Smooth muscle cell (in vitro differentiated cells): Measurements from ENCODE around the gene MRAS. TPM values are rescaled to one million over a fixed set of nuclear protein-coding genes. Genes with fewer than 3 reads are reported as not detected.
"Not testable (repeated sequence)": the region's sequence is repeated elsewhere in the genome, so short reads cannot be mapped to it uniquely, and the experiment has no call there.

Source experiments
- DNase-seq: peaks from one replicate; lab custom pipeline; 2025; ENCODE audit not compliant: unreplicated experiment; lab: John Stamatoyannopoulos, UW
- H2AFZ ChIP-seq: fragments of 200-600 bp; sonication (generic); 2 replicates; pipeline ENCODE4 v1.6.0; 2016; ENCODE audit warnings: antibody characterized with exemption, low read depth, mild to moderate bottlenecking
- H3F3A ChIP-seq: fragments of 200-600 bp; sonication (generic); 2 replicates; pipeline ENCODE4 v1.6.0; 2017; ENCODE audit warnings: antibody characterized with exemption, low read depth
- H3K27ac ChIP-seq: fragments of 200-600 bp; sonication (generic); 2 replicates; pipeline ENCODE4 v1.5.1; 2016; ENCODE audit warnings: low read depth, mild to moderate bottlenecking
- H3K27me3 ChIP-seq: fragments of 200-600 bp; sonication (generic); 2 replicates; pipeline ENCODE4 v1.6.1; 2016; ENCODE audit warnings: low read depth, mild to moderate bottlenecking
- H3K36me3 ChIP-seq: fragments of 200-600 bp; sonication (generic); 2 replicates; pipeline ENCODE4 v1.5.1; 2016; ENCODE audit warnings: low read depth
- H3K4me1 ChIP-seq: fragments of 200-600 bp; sonication (generic); 2 replicates; pipeline ENCODE4 v1.5.1; 2016; ENCODE audit warnings: low read depth
- H3K4me2 ChIP-seq: fragments of 200-600 bp; sonication (generic); 2 replicates; pipeline ENCODE4 v1.6.0; 2016; ENCODE audit warnings: mild to moderate bottlenecking
- H3K4me3 ChIP-seq: fragments of 200-600 bp; sonication (generic); 2 replicates; pipeline ENCODE4 v1.5.1; 2016; ENCODE audit warnings: mild to moderate bottlenecking
- H3K79me2 ChIP-seq: fragments of 200-600 bp; sonication (generic); 2 replicates; pipeline ENCODE4 v1.6.0; 2016; ENCODE audit warnings: low read depth, mild to moderate bottlenecking
- H3K9ac ChIP-seq: fragments of 200-600 bp; sonication (generic); 2 replicates; pipeline ENCODE4 v1.6.0; 2016; ENCODE audit warnings: low read depth
- H3K9me3 ChIP-seq: fragments of 200-600 bp; sonication (generic); replicated peaks from 2 replicates; pipeline ENCODE4 v1.5.1; 2016; ENCODE audit warnings: low read depth
- H4K20me1 ChIP-seq: fragments of 200-600 bp; sonication (generic); 2 replicates; pipeline ENCODE4 v1.6.0; 2016; ENCODE audit warnings: low read depth
- WGBS: methylation state at CpG from one replicate; pipeline ENCODE4 v1.1.7; 2016; ENCODE audit warnings: low lambda C conversion rate; 5-methylcytosine and 5-hydroxymethylcytosine counted together
- polyA plus RNA-seq: library from polyadenylated mRNA; unstranded; fragments of >200 nt; fragmentation: Nextera tagmentation; extraction: Ambion mirVana; gene quantifications from 2 replicates; pipeline ENCODE4 v1.2.1, GENCODE V29; 2016
- total RNA-seq: library from RNA; depleted of rRNA; stranded (reverse); fragments of >200 nt; gene quantifications from 2 replicates; pipeline ENCODE4 v1.2.3, GENCODE V29; 2014
- TF ChIP-seq, protein P1 (sequence below): fragments of 200-600 bp; sonication (generic); IDR thresholded peaks from 2 replicates; pipeline ENCODE4 v1.5.1; 2017; ENCODE audit warnings: borderline replicate concordance, mild to moderate bottlenecking, antibody characterized with exemption; ENCODE audit not compliant: insufficient read depth, poor library complexity, severe bottlenecking

The MRAS gene
- total and polyA plus RNA-seq, 2 experiments from 2014 or later: 43.0 to 60.5 TPM

DNA sequence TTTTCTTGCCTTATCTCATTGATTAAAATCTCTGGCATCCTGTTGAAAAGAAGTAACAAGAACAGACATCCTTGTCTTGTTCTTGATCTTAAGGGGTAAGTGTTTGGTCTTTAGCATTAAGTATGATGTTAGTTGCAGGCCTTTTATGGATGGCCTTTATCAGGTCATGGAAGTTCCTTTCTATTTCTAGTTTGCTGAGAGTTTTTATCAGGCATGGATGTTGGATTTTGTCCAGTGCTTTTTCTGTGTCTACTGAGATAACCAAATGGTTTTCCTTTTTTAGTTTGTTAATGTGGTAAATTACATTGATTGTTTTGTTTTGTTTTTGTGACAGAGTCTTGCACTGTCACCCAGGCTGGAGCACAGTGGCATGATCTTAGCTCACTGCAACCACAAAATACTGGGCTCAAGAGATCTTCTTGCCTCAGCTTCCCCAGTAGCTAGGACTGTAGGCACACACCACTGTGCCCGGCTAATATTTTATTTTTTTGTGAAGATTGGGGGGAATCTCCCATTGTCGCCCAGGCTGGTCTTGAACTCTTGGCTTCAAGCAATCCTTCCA, 26.3 kb downstream of the MRAS start:
- Histone ChIP-seq H3F3A (no peaks in the 10 kb centered on the region), H2AFZ (no peak overlapping the region), H3K4me3 (no peak overlapping the region), H3K9ac (no peak overlapping the region), H4K20me1 (peaks cover 5% of the 10 kb centered on the region), H3K27me3 (no peaks in the 10 kb centered on the region), H3K4me2 (no peak overlapping the region), H3K9me3 (no peaks in the 10 kb centered on the region), H3K79me2 (peaks cover 4% of the 10 kb centered on the region), H3K4me1 (no peaks in the 10 kb centered on the region), H3K27ac (peak overlapping the region; percentile 53), H3K36me3 (no peaks in the 10 kb centered on the region)
- TF ChIP-seq, protein P1, sequence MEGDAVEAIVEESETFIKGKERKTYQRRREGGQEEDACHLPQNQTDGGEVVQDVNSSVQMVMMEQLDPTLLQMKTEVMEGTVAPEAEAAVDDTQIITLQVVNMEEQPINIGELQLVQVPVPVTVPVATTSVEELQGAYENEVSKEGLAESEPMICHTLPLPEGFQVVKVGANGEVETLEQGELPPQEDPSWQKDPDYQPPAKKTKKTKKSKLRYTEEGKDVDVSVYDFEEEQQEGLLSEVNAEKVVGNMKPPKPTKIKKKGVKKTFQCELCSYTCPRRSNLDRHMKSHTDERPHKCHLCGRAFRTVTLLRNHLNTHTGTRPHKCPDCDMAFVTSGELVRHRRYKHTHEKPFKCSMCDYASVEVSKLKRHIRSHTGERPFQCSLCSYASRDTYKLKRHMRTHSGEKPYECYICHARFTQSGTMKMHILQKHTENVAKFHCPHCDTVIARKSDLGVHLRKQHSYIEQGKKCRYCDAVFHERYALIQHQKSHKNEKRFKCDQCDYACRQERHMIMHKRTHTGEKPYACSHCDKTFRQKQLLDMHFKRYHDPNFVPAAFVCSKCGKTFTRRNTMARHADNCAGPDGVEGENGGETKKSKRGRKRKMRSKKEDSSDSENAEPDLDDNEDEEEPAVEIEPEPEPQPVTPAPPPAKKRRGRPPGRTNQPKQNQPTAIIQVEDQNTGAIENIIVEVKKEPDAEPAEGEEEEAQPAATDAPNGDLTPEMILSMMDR: no peak
- DNase-seq: no peak
- WGBS: 69% methylated on average over 2 of the region's 2 CpGs

DNA sequence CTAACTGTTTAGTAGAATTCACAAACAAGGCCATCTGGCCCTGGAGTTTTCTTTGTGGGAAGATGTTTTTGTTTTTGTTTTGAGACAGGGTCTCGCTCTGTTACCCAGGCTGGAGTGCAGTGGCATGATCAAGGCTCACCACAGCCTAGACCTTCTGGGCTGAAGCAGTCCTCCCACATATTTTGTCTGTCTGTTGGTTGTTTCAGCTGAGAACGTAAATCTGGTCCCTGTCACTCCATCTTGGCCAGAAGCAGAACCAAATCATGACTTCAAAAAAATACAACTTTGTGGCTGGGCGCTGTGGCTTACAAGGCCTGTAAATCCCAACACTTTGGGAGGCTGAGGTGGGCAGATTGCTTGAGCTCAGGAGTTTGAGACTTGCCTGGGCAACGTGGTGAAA, 27.1 kb downstream of the MRAS start:
- no peak overlapping the region for H2AFZ ChIP-seq
- H3K27me3 ChIP-seq: no peaks in the 10 kb centered on the region
- H3K79me2 ChIP-seq: peaks cover 7% of the 10 kb centered on the region
- H3F3A ChIP-seq: no peaks in the 10 kb centered on the region
- H3K27ac ChIP-seq: peak overlapping the region; percentile 53
- H3K9ac ChIP-seq: no peak overlapping the region
- WGBS: 37% methylated on average over 4 of the region's 4 CpGs
- peak overlapping the region; percentile 2 for H3K4me2 ChIP-seq
- H3K36me3 ChIP-seq: no peaks in the 10 kb centered on the region
- peaks cover 5% of the 10 kb centered on the region for H4K20me1 ChIP-seq
- no peaks in the 10 kb centered on the region for H3K9me3 ChIP-seq
- H3K4me3 ChIP-seq: no peak overlapping the region
- DNase-seq: no peak
- H3K4me1 ChIP-seq: no peaks in the 10 kb centered on the region
- TF ChIP-seq, protein P1: no peak

DNA sequence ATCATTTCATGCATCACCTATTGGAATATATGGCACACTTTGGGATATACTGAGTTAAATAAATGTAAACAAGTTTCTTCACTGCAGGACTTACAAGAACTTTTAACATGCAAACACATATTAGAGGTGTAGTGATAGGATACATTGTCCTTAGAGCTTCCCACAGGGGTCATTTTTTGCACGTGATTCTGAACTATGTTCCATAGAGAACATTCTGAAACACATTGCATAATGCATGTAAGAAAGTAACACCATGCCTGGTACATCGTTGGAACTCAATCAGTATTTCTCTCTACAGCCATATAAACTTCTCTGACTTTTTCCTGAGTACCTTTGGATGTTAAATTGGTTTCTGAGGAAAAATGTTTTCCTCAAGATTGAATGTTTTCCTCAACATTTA, 28.3 kb downstream of the MRAS start:
- H3K79me2 ChIP-seq: peaks cover 7% of the 10 kb centered on the region
- 90% methylated on average over 2 of the region's 2 CpGs for WGBS
- H3K27ac ChIP-seq: no peak overlapping the region
- H4K20me1 ChIP-seq: peaks cover 5% of the 10 kb centered on the region
- no peak overlapping the region for H2AFZ ChIP-seq
- no peak overlapping the region for H3K9ac ChIP-seq
- no peak for DNase-seq
- no peaks in the 10 kb centered on the region for H3K36me3 ChIP-seq
- H3K27me3 ChIP-seq: no peaks in the 10 kb centered on the region
- H3K4me2 ChIP-seq: no peak overlapping the region
- no peaks in the 10 kb centered on the region for H3K9me3 ChIP-seq
- H3F3A ChIP-seq: no peaks in the 10 kb centered on the region
- peaks cover 2% of the 10 kb centered on the region for H3K4me1 ChIP-seq
- TF ChIP-seq, protein P1: no peak
- H3K4me3 ChIP-seq: no peak overlapping the region

DNA sequence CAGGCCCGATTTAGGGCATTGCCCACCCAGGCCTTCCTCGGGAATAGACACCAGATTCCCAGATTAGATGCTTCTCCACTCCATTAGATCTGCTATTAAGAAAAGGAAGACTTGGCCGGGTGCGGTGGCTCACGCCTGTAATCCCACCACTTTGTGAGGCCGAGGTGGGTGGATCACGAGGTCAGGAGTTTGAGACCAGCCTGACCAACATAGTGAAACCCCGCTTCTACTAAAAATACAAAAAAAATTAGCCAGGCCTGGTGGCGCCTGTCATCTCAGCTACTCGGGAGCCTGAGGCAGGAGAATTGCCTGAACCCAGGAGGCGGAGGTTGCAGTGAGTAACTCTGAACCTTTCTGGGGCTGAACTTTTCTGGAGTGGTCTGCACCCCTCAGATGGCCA, 28.8 kb downstream of the MRAS start:
- not testable (repeated sequence) for H3F3A ChIP-seq, H4K20me1 ChIP-seq, H3K79me2 ChIP-seq, H3K4me1 ChIP-seq, H3K9ac ChIP-seq, H3K9me3 ChIP-seq, H3K4me3 ChIP-seq, H3K36me3 ChIP-seq, H3K27me3 ChIP-seq, H3K27ac ChIP-seq, H2AFZ ChIP-seq, DNase-seq, H3K4me2 ChIP-seq
- 94% methylated on average over 11 of the region's 11 CpGs for WGBS
